Stimulated activated naive CD8-positive, alpha-beta T cell treated with anti-CD3 and anti-CD28 coated beads, Interleukin-15, Interleukin-2, amounts not matched to agents 100 U/mL and 50 U/mL, for 24 hours (primary cell): Measurements from ENCODE around the gene ZFYVE9.

Source experiments
- ATAC-seq: fragments of 150-1000 bp; cut with Tn5 transposase; one replicate; pipeline ENCODE4 v1.10.0; 2021
- DNase-seq: peaks from one replicate; pipeline ENCODE4 v3.0.0; 2021

The ZFYVE9 gene

GRCh38 chr1:52240592-52241210 lies 98.8 kb downstream of the ZFYVE9 start:
- DNase-seq (no peak), ATAC-seq (no peak)

GRCh38 chr1:52243221-52243987 lies 101.5 kb downstream of the ZFYVE9 start:
- DNase-seq (no peak), ATAC-seq (no peak)

- ATAC-seq = no peak
These were observed 107.9 kb downstream of the ZFYVE9 start for GRCh38 chr1:52249831-52250230.

GRCh38 chr1:52253421-52253820 lies 111.5 kb downstream of the ZFYVE9 start:
- no peak for DNase-seq
- no peak for ATAC-seq

More at GRCh38 chr1:52249831-52250230, 107.9 kb downstream of the ZFYVE9 start:
- DNase-seq = no peak

GRCh38 chr1:52259886-52260285 lies 118.0 kb downstream of the ZFYVE9 start:
- DNase-seq = no peak
- ATAC-seq = no peak

- DNase-seq = no peak
- no peak for ATAC-seq
These were observed 121.4 kb downstream of the ZFYVE9 start for GRCh38 chr1:52263153-52263910.

- DNase-seq (no peak), ATAC-seq (no peak)
These were observed 122.7 kb downstream of the ZFYVE9 start for GRCh38 chr1:52264530-52265115.

- DNase-seq (no peak), ATAC-seq (no peak)
These were observed 124.6 kb downstream of the ZFYVE9 start for GRCh38 chr1:52266507-52266906.

- no peak for DNase-seq
- no peak for ATAC-seq
These were observed 126.5 kb downstream of the ZFYVE9 start for GRCh38 chr1:52268372-52268771.

GRCh38 chr1:52281518-52281917 lies 139.6 kb downstream of the ZFYVE9 start:
- ATAC-seq (no peak), DNase-seq (no peak)

- ATAC-seq = no peak
- DNase-seq = no peak
These were observed 146.4 kb downstream of the ZFYVE9 start for GRCh38 chr1:52288286-52288685.

GRCh38 chr1:52294580-52294979 lies 152.7 kb downstream of the ZFYVE9 start:
- DNase-seq (no peak), ATAC-seq (no peak)

- no peak for DNase-seq
- no peak for ATAC-seq
These were observed 154.5 kb downstream of the ZFYVE9 start for GRCh38 chr1:52296345-52296744.

- DNase-seq (no peak), ATAC-seq (no peak)
These were observed 163.7 kb downstream of the ZFYVE9 start for GRCh38 chr1:52305417-52306226.

GRCh38 chr1:52306227-52307006 lies 164.5 kb downstream of the ZFYVE9 start:
- DNase-seq (no peak), ATAC-seq (no peak)

GRCh38 chr1:52321061-52321460 lies 179.2 kb downstream of the ZFYVE9 start:
- no peak for DNase-seq

GRCh38 chr1:52323731-52324130 lies 181.8 kb downstream of the ZFYVE9 start:
- ATAC-seq (no peak), DNase-seq (no peak)

More at GRCh38 chr1:52321061-52321460, 179.2 kb downstream of the ZFYVE9 start:
- no peak for ATAC-seq

GRCh38 chr1:52325786-52326185 lies 183.9 kb downstream of the ZFYVE9 start:
- no peak for DNase-seq
- ATAC-seq = no peak

GRCh38 chr1:52328615-52329014 lies 186.7 kb downstream of the ZFYVE9 start:
- no peak for ATAC-seq
- DNase-seq = no peak

GRCh38 chr1:52332411-52332810 lies 190.5 kb downstream of the ZFYVE9 start:
- ATAC-seq = no peak
- no peak for DNase-seq
